ENCODE results near the gene ZNF492. TPM values are rescaled to one million over a fixed set of nuclear protein-coding genes. Genes with fewer than 3 reads are reported as not detected.
"Not testable (repeated sequence)": the region's sequence is repeated elsewhere in the genome, so short reads cannot be mapped to it uniquely, and the experiment has no call there.

The ZNF492 gene
- 0.66 TPM for polyA plus RNA-seq (2013, experiment 1 of 2; ENCODE audit: insufficient read length)
- 0.57 TPM for polyA plus RNA-seq (2013, experiment 2 of 2; ENCODE audit: insufficient read length)

GRCh38 chr19:22633706-22634449 is at the start of gene ZNF492:
TSS of gene ZNF492 (plus strand) at chr19:22634324. CDS start at chr19:22653400, 19,076 bp downstream.
- peak; percentile 95 for DNase-seq

DNA sequence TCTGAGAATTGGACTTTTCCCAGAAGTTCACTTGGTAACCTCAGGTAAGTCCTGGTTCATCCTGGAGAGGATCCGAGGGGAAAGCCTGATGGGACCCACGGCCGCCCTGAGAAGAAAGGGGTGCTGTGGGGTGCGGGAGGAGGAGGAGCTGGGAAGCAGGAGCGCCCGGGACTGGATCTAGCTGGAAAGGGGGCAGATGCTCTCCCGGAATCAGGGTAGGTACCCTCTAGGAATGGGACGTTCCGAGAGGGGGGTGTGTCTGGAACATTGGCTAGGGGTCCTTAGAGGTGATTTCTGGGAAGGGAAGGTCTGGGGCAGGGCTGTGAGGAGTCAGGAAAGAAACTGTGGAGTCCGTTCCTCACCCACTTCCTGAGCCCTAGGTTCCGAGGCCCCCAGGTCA is 38.7 kb upstream of the ZNF492 start:
- no peak for DNase-seq

- no peak for DNase-seq
Observed at GRCh38 chr19:22595918-22596341, 38.2 kb upstream of the ZNF492 start.

DNA sequence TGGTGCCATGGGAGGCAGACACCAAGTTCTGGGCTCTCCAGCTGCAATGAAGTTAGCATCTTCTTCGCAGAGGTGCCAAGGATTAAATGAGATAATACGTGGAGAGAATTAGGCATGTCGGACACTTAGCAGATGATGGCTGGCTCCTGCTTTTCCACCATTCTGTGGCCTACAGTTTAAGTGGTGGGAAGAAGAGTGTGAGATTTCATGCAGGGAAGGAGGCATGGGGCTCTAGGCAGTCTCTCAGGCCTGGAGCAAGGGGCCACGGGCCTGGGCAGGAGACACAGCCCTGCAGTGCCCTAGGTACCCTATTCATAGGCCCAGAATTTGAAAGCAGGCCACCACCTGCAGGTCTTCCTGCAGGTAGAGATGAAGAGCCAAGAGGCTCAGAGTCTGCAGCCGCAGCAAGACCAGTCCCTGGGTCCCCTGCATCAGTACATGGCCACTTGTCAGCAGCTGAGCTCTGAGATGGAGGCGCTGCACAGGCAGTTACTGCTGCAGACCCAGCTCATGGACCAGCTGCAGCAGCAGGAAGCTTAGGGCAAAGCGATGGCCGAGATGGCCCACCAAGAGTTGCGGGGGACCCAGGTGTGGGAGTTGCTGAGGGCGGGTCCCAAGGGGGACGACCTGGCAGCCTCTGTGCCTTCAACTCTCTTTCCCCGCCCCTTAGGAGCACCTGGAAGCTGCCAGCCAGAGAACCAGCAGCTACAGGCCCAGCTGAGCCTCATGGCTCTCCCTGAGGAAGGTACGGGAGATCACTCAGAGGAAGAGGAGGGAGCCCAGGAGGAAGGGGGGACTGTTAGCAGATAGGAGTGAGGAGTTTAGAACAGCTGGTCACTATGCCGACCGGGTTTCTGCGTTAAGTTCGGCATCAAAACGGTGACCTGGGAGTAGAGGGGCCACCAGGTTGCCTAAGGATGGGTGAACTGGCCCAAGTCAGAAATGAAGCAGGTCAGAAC is 33.2 kb upstream of the ZNF492 start:
- DNase-seq: no peak

GRCh38 chr19:22601906-22602630 is 32.1 kb upstream of the ZNF492 start:
- no peak for DNase-seq

DNA sequence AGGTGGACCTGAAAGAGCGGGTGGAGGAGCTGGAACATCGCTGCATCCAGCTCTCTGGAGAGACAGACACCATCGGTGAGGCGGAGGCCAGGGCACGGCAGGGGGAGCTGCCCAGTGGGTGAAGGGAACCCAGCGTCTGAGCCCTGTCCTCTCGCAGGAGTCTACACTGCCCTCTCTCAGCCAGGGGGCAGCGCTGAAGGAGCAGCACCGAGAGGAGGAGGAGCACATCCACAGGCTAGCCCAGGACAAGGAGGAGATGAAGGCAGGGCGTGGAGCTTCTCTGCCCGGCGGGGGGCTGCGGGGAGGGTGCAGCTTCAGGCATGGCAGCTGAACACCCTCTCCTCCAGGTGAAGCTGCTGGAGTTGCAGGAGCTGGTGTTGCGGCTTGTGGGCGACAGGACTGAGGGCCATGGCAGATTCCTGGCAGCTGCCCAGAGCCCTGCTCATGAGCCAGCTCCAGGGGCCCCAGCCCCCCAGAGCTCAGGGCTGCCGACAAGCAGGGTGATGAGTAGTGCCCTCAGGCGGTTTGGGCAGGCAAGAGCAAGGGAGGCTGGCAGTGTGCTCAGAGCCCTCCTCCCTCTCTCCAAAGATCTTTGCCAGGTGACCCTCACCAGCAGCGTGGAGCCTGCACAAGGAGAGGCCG is 31.4 kb upstream of the ZNF492 start:
- DNase-seq: no peak

GRCh38 chr19:22603518-22604440 is 30.3 kb upstream of the ZNF492 start:
- no peak for DNase-seq

GRCh38 chr19:22604571-22605274 is 29.4 kb upstream of the ZNF492 start:
- DNase-seq: no peak

DNA sequence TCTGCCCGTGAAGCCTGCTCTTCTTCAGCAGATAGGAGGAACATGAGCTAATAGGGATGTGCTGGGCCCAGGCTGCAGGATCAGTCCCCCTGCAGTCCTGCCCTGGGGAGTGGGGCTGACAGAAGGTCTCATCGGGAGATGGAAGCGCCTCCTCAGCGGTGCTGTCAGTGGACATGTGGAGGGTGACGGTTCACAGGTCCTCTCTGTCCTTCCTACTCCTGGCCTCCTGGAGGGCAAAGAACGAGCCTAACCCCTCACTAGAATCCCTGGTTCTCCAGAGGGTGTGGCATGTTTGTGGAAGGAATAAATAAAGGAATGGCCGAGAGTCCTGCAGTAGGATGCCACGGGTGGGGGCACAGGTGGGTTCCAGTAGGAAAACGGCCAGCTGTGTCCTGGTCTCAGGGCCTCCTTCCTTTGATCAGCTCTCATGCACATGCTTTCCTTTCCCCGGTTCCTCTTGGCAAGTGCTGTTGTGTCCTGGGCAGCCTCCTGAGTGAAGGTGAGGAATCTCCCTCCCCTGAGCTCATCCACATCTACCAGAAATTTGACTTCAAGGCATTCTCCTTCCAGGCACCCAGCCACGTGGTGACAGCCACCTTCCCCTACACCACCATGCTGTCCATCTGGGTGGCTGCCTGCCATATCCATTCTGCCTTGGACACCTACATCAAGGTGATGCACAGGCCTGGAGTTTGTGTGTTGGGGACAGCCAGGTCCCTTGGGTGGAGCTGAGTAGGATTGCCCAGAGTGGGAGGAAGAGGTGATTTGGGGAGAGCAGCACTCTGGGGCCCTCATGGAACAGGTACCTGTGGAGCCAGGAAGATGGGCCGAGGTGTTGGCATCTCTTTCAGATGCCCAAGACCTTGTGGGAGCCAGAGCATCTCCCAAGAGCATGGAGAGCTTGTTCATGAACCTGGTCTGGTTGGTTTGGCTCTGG is 28.6 kb upstream of the ZNF492 start:
- no peak for DNase-seq

DNA sequence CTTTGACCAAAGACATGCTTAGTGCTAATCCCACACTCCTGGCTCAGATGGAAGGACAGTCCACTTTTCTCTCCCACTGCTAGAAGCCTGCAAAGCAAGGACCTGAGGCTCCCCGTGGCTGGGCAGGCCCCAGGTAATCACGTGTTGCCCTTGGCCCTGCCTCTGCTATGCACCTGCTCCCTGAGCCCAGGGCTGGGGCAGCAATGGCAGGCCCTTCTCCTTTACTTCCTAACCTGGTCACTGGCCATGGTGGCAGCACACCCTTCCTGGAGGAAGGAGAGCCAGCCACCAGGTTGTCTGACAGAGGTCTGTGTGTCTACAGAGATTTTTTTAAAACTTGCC is 27.9 kb upstream of the ZNF492 start:
- no peak for DNase-seq

DNA sequence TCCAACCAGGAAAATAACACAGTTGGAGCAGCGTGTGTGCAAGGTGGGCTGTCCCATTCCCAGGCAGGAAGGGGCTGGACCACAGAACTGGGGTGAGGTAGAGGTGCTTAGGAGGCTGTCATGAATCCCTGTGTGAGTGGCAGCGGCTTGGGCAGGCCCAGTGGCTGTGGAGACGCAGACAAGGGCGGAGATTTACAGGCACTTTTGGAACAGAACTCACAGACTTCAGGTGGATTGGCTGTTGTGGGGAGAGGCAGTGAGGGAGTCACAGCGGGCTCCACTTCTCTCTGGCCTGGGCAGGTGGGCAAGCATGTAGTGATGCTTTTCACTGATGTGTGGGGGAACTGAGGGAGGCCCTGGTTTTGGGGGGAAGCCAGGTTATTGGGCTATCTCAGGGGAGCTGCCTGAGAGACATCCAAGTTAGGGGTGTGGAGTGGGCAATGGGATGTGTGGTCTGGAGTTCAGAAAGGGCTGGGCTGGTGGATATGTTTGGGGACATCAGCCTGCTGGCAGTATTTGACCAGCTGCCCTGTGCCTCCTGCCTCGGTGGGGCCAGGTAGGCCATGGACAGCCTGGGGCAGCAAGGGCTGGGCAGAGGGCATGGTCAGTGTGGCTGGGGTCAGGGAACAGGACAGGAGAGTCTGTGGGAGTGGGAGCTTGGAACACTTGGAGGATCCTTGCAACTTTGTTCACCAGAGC is 27.0 kb upstream of the ZNF492 start:
- no peak for DNase-seq

- DNase-seq: no peak
Observed at GRCh38 chr19:22607653-22608430, 26.3 kb upstream of the ZNF492 start.

DNA sequence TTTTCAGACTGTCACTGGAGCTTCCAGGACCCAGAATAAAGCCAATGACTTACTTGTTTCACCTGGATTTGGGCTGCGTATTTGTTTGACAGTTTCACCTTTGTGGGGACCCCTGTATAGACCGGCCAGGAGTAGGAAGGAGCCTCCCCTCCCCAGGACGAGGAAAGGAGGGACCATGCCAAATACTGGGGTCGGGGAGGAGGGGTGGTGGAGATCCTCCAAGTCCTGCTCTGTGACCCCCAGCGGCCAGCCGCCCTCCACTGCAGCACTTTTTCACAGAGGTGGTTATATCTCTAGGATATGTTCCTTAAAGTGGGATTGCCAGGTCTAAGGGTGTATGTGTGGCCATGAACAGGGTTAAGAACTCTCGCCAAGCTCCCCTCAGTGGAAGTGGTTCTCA is 25.7 kb upstream of the ZNF492 start:
- DNase-seq: no peak

DNA sequence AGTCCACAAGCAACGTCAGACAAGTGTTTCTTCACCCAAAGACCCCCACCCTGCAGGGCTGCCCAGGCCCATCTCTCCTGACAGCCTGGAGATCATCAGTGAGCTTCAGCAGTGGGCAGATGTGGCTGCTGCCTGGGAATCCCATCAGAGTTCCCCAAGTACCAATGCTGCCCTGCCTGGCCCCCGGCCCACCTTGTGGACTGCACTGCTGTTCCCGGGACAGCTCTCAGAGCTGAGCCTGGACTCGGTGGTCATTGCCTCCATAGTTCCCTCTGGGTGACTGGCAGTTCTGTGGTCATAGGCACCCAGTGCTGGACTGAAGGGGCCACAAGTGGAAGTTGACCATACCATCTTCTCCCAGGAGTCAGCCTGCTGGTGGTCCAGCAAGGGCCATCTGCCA is 24.5 kb upstream of the ZNF492 start:
- no peak for DNase-seq

GRCh38 chr19:22610121-22610520 is 24.0 kb upstream of the ZNF492 start:
- no peak for DNase-seq

GRCh38 chr19:22612316-22612715 is 21.8 kb upstream of the ZNF492 start:
- no peak for DNase-seq

GRCh38 chr19:22616659-22617058 is 17.5 kb upstream of the ZNF492 start:
- DNase-seq: no peak

DNA sequence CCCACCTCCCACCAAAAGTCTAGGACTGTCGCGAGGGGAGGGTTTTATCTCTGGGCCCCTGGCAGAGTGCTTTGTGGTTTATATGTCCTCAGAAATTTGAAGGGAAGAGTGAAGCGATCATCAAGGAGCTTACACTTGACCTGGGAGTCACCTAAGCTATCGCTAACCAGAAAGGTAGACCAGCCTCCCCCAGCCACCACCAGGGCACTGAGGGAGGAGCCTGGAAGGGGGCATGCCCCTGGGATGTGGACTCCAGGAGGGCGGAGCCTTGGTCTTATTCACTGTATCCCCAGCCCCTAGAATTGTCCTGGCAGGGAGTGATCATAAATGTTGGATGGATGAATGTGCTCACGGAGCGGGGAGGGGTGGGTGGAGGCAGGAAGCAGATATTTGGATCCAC is 16.9 kb upstream of the ZNF492 start:
- DNase-seq: not testable (repeated sequence)
